Effector CD4-positive, alpha-beta T cell (primary cell): Measurements from ENCODE around the gene KPNB1.

Experiments
- DNase-seq: peaks from one replicate; pipeline ENCODE4 v3.0.0-alpha.2; 2020

The KPNB1 gene

GRCh38 chr17:47732399-47733046 is 82.8 kb downstream of the KPNB1 start:
- no peak for DNase-seq

DNA sequence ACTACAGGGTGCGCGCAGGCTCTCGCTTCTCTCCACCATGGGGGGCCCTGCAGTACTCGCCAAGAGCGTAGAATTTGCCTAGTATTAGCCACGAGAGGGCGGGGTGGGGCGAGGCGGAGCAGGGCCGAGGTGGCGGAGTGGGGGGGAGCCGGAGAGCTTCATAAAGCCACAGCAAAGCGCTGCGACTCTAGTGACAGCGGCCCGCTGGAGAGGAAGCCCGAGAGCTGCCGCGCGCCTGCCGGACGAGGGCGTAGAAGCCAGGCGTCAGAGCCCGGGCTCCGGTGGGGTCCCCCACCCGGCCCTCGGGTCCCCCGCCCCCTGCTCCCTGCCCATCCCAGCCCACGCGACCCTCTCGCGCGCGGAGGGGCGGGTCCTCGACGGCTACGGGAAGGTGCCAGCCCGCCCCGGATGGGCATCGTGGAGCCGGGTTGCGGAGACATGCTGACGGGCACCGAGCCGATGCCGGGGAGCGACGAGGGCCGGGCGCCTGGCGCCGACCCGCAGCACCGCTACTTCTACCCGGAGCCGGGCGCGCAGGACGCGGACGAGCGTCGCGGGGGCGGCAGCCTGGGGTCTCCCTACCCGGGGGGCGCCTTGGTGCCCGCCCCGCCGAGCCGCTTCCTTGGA is 83.4 kb downstream of the KPNB1 start, which contains the start of gene TBX21:
TBX21 (plus strand) TSS at position 190 of the 627 bp plus-strand sequence; CDS start at position 409, 219 bp downstream.
- DNase-seq: peak; percentile 86

DNA sequence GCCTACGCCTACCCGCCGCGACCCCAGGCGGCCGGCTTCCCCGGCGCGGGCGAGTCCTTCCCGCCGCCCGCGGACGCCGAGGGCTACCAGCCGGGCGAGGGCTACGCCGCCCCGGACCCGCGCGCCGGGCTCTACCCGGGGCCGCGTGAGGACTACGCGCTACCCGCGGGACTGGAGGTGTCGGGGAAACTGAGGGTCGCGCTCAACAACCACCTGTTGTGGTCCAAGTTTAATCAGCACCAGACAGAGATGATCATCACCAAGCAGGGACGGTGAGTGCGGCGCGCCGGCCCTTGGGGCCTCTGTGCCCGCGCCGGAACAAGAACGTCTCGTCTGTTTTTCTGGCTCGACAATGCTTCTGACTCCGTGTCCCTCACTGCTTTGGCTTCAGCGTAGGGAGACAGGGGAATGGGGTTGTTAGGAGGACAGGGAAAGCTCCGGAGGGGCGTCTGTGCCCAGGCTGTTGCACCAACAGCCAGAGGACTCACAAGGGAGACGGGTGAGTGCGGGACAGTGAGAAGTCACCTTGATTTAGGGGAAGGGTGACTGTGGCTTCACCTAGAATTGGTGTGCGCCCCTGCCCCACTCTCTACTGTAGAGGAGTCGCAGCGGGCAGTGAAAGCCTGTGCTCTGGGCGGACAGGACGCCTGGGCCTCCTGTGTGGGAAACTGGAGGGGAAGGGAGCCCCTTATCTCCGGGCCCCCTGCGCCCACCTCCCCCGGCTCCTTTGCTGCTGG is 84.1 kb downstream of the KPNB1 start:
- DNase-seq: no peak

DNA sequence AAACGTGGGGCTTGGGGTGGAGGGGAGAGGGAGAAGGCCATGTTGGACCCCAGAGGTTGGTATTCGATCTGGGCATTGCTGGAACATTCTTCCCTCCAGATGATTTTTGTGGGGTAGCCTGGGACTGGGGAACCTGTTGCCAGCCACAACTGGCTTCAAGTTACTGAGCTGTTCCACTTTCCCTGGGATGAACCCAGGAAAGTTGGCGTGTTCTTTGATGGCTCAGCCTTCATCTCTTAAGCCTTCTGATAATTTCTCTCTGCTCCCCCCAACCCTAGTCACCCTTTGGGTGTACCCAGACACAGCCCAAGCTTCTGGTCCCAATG is 85.4 kb downstream of the KPNB1 start:
- no peak for DNase-seq
